ENCODE results near the gene KIF5A. TPM values are rescaled to one million over a fixed set of nuclear protein-coding genes. Genes with fewer than 3 reads are reported as not detected.

KIF5A gene
- total RNA-seq, 1 donor from 2014 or later, result 1.6 TPM

GRCh38 chr12:57604992-57605810, 55.4 kb downstream of the KIF5A start:
- intact Hi-C loops (cut with micrococcal nuclease), result no loop called here

- intact Hi-C loops (cut with micrococcal nuclease), result no loop called here
These were observed 56.0 kb downstream of the KIF5A start for GRCh38 chr12:57605811-57606311.

- intact Hi-C loops (cut with micrococcal nuclease), result no loop called here
These were observed 56.6 kb downstream of the KIF5A start for GRCh38 chr12:57606399-57606798.

GRCh38 chr12:57606821-57607220, 57.0 kb downstream of the KIF5A start:
- intact Hi-C loops (cut with micrococcal nuclease), result no loop called here

- intact Hi-C loops (cut with micrococcal nuclease), result no loop called here
These were observed 58.3 kb downstream of the KIF5A start for GRCh38 chr12:57607958-57608663.

- intact Hi-C loops (cut with micrococcal nuclease), result no loop called here
These were observed 59.4 kb downstream of the KIF5A start for GRCh38 chr12:57609101-57609780.

- intact Hi-C loops (cut with micrococcal nuclease), result no loop called here
These were observed 60.1 kb downstream of the KIF5A start for GRCh38 chr12:57609781-57610553.

- intact Hi-C loops (cut with micrococcal nuclease), result no loop called here
These were observed 60.8 kb downstream of the KIF5A start for GRCh38 chr12:57610554-57611107.

- intact Hi-C loops (cut with micrococcal nuclease), result no loop called here
These were observed 61.4 kb downstream of the KIF5A start, which contains the start of gene ARHGEF25 for GRCh38 chr12:57611108-57611826. Gene ARHGEF25 (plus strand): TSS chr12:57611435. CDS start chr12:57611895, 460 bp downstream.

- intact Hi-C loops (cut with micrococcal nuclease), result no loop called here
These were observed 62.2 kb downstream of the KIF5A start for GRCh38 chr12:57611827-57612710.

- intact Hi-C loops (cut with micrococcal nuclease), result no loop called here
These were observed 63.0 kb downstream of the KIF5A start for GRCh38 chr12:57612711-57613426.

- intact Hi-C loops (cut with micrococcal nuclease), result no loop called here
These were observed 63.7 kb downstream of the KIF5A start for GRCh38 chr12:57613427-57614109.

- intact Hi-C loops (cut with micrococcal nuclease), result no loop called here
These were observed 64.5 kb downstream of the KIF5A start for GRCh38 chr12:57614178-57614947.

- intact Hi-C loops (cut with micrococcal nuclease), result no loop called here
These were observed 65.2 kb downstream of the KIF5A start for GRCh38 chr12:57614948-57615500.

GRCh38 chr12:57615637-57616036, 65.8 kb downstream of the KIF5A start:
- intact Hi-C loops (cut with micrococcal nuclease), result no loop called here

- intact Hi-C loops (cut with micrococcal nuclease), result no loop called here
These were observed 66.7 kb downstream of the KIF5A start for GRCh38 chr12:57616383-57617101.

All from T-helper 2 cell treated with Interferon-gamma antibody and Interleukin-4, amounts not matched to agents 100 ng/mL and 5 ng/mL, for 36 hours (primary cell).